Stimulated activated CD4-positive, alpha-beta T cell treated with anti-CD3 and anti-CD28 coated beads, Interleukin-2, amount 100 ng/mL, for 48 hours (primary cell): ENCODE results near the gene BCL7A.
A peak's percentile ranks its signal among the peaks of the same experiment; 100 is the strongest.
"Not testable (repeated sequence)": the region's sequence is repeated elsewhere in the genome, so short reads cannot be mapped to it uniquely, and the experiment has no call there.

ENCODE experiments used
- DNase-seq, 2 donors: peaks; one replicate each; pipeline ENCODE4 v3.0.0-alpha.2; 2020

BCL7A gene

GRCh38 chr12:122028165-122028904 lies 6.7 kb downstream of the BCL7A start:
- no peak for DNase-seq

- DNase-seq: no peak
These were observed 7.3 kb downstream of the BCL7A start for GRCh38 chr12:122028905-122029560.

GRCh38 chr12:122029620-122030423 lies 8.1 kb downstream of the BCL7A start:
- DNase-seq: no peak

GRCh38 chr12:122030424-122031035 lies 8.8 kb downstream of the BCL7A start:
- DNase-seq: no peak

GRCh38 chr12:122031342-122032216 lies 9.9 kb downstream of the BCL7A start:
- peak; percentile 67 to 68 for DNase-seq

GRCh38 chr12:122032580-122032979 lies 10.9 kb downstream of the BCL7A start:
- DNase-seq: no peak

- no peak for DNase-seq
These were observed 13.6 kb downstream of the BCL7A start for GRCh38 chr12:122035292-122035691.

GRCh38 chr12:122036153-122036552 lies 14.5 kb downstream of the BCL7A start:
- no peak for DNase-seq

GRCh38 chr12:122040579-122041386 lies 19.1 kb downstream of the BCL7A start:
- DNase-seq: no peak

- not testable (repeated sequence) for DNase-seq
These were observed 19.8 kb downstream of the BCL7A start for GRCh38 chr12:122041458-122041857.

- no peak for DNase-seq
These were observed 21.2 kb downstream of the BCL7A start for GRCh38 chr12:122042910-122043309.

- no peak for DNase-seq
These were observed 21.8 kb downstream of the BCL7A start for GRCh38 chr12:122043476-122043875.

GRCh38 chr12:122045262-122045661 lies 23.6 kb downstream of the BCL7A start:
- DNase-seq: no peak

GRCh38 chr12:122046145-122046544 lies 24.5 kb downstream of the BCL7A start:
- DNase-seq: no peak

GRCh38 chr12:122048151-122048550 lies 26.5 kb downstream of the BCL7A start:
- DNase-seq: no peak

- no peak for DNase-seq
These were observed 28.1 kb downstream of the BCL7A start for GRCh38 chr12:122049827-122050226.

- DNase-seq: no peak
These were observed 29.0 kb downstream of the BCL7A start for GRCh38 chr12:122050706-122051105.

GRCh38 chr12:122051231-122051876 lies 29.7 kb downstream of the BCL7A start:
- no peak for DNase-seq

- no peak for DNase-seq
These were observed 30.6 kb downstream of the BCL7A start for GRCh38 chr12:122052285-122052684.

- no peak for DNase-seq
These were observed 33.3 kb downstream of the BCL7A start for GRCh38 chr12:122054842-122055520.
